ENCODE results near the gene ST6GALNAC6. TPM values are rescaled to one million over a fixed set of nuclear protein-coding genes. Genes with fewer than 3 reads are reported as not detected.
"Not testable (repeated sequence)": the region's sequence is repeated elsewhere in the genome, so short reads cannot be mapped to it uniquely, and the experiment has no call there.

ST6GALNAC6 gene
- total and polyA plus RNA-seq, 11 donors = 28.4 to 75.9 (median 43.2) TPM

- ATAC-seq (peak in 2 of 4 donors; percentile 4 to 25), DNase-seq (peak in 2 of 5 donors; percentile 15 to 51)
- TF ChIP-seq CTCF (IDR thresholded peaks at IDR 0.05) (no peak), POLR2A (IDR thresholded peaks at IDR 0.05) (no peak)
- no peak overlapping the region for H3K4me3 ChIP-seq
- peaks cover 3 to 55% (median 40%) of the 10 kb centered on the region in 9 donors for H3K36me3 ChIP-seq
- 68 to 74% (median 72%) methylated on average over 13 to 15 of the region's 15 CpGs for WGBS, 4 donors
- H3K27me3 ChIP-seq = no peaks in the 10 kb centered on the region
- no peaks in the 10 kb centered on the region for H3K9me3 ChIP-seq
- H3K27ac ChIP-seq = peak overlapping the region in 9 of 12 donors; percentile 8 to 66 (median 43)
- peaks cover 0 to 48% (median 18%) of the 10 kb centered on the region in 12 donors for H3K4me1 ChIP-seq
- intact Hi-C loops (cut with DNase I) = loop anchor here in 1 of 10 donors (10.0 kb wide), 1 partner anchor 400 kb away; no protein-coding TSS in a partner anchor
These were observed 14.4 kb downstream of the ST6GALNAC6 start for GRCh38 chr9:127884976-127885490.

- Histone ChIP-seq H3K27ac (peak overlapping the region in 10 of 12 donors; percentile 6 to 66 (median 41)), H3K4me1 (peaks cover 0 to 48% (median 18%) of the 10 kb centered on the region in 12 donors), H3K9me3 (no peaks in the 10 kb centered on the region), H3K27me3 (no peaks in the 10 kb centered on the region), H3K36me3 (peaks cover 3 to 49% (median 35%) of the 10 kb centered on the region in 9 donors), H3K4me3 (no peak overlapping the region)
- TF ChIP-seq CTCF (IDR thresholded peaks at IDR 0.05) (no peak), POLR2A (IDR thresholded peaks at IDR 0.05) (no peak)
- WGBS, 4 donors = 21 to 32% (median 23%) methylated on average over 11 of the region's 11 CpGs
- intact Hi-C loops (cut with DNase I) = loop anchor here in 1 of 10 donors (10.0 kb wide), 1 partner anchor 400 kb away; no protein-coding TSS in a partner anchor
- peak; percentile 47 to 65 (median 56) for ATAC-seq
- peak in 4 of 5 donors; percentile 23 to 79 (median 77) for DNase-seq
These were observed 14.9 kb downstream of the ST6GALNAC6 start for GRCh38 chr9:127884427-127884911.

- DNase-seq (peak in 2 of 5 donors; percentile 24 to 40), ATAC-seq (no peak)
- intact Hi-C loops (cut with DNase I) = loop anchor here in 1 of 10 donors (10.0 kb wide), 1 partner anchor 399 kb away; no protein-coding TSS in a partner anchor
- H3K36me3 ChIP-seq = peaks cover 3 to 45% (median 31%) of the 10 kb centered on the region in 9 donors
- H3K27ac ChIP-seq = peak overlapping the region in 6 of 12 donors; percentile 6 to 66 (median 47)
- TF ChIP-seq POLR2A (IDR thresholded peaks at IDR 0.05) (no peak), CTCF (IDR thresholded peaks at IDR 0.05) (no peak)
- no peaks in the 10 kb centered on the region for H3K27me3 ChIP-seq
- H3K4me1 ChIP-seq = peaks cover 0 to 48% (median 18%) of the 10 kb centered on the region in 12 donors
- no peaks in the 10 kb centered on the region for H3K9me3 ChIP-seq
- WGBS, 4 donors = 75 to 83% (median 79%) methylated on average over 7 of the region's 7 CpGs
- H3K4me3 ChIP-seq = no peak overlapping the region
These were observed 15.4 kb downstream of the ST6GALNAC6 start for GRCh38 chr9:127883959-127884358.

- not testable (repeated sequence) for DNase-seq, ATAC-seq, H3K27me3 ChIP-seq, H3K27ac ChIP-seq, H3K4me3 ChIP-seq, H3K9me3 ChIP-seq
- intact Hi-C loops (cut with DNase I) = loop anchor here in 1 of 10 donors (10.0 kb wide), 1 partner anchor 397 kb away; no protein-coding TSS in a partner anchor
- H3K4me1 ChIP-seq = peaks cover 0 to 56% (median 30%) of the 10 kb centered on the region in 12 donors
- WGBS, 4 donors = 91 to 97% (median 93%) methylated on average over 3 of the region's 3 CpGs
- H3K36me3 ChIP-seq = peaks cover 0 to 23% (median 10%) of the 10 kb centered on the region in 9 donors
These were observed 17.7 kb downstream of the ST6GALNAC6 start for GRCh38 chr9:127881715-127882114.

All from heart left ventricle (tissue), 16 donors.